Measurements from ENCODE around the gene SLC4A4. TPM values are rescaled to one million over a fixed set of nuclear protein-coding genes. Genes with fewer than 3 reads are reported as not detected.

SLC4A4 gene
- total and polyA plus RNA-seq, 4 donors, result 3.0 to 36.7 (median 8.2) TPM

GRCh38 chr4:71440612-71441011 is 101.8 kb downstream of the SLC4A4 start:
- no peak overlapping the region for H3K9ac ChIP-seq (ENCODE audit: low read depth in 1 of 2, low read length in 2 of 2)
- no peaks in the 10 kb centered on the region for H3K27me3 ChIP-seq (ENCODE audit: control insufficient read depth in 4 of 4, insufficient read depth in 4 of 4, low read length in 3 of 4)
- H3K4me3 ChIP-seq (ENCODE audit: low read depth in 1 of 3, low read length in 3 of 3), result no peak overlapping the region
- H3K27ac ChIP-seq (ENCODE audit: low read depth in 1 of 2, low read length in 2 of 2), result peak overlapping the region in 1 of 2 donors; percentile 63
- DNase-seq (ENCODE audit: low spot score), result no peak
- H3K36me3 ChIP-seq (ENCODE audit: control insufficient read depth in 4 of 4, insufficient read depth in 3 of 4, low read depth in 1 of 4, low read length in 3 of 4), result no peaks in the 10 kb centered on the region
- H3K9me3 ChIP-seq (ENCODE audit: control insufficient read depth in 4 of 4, low read length in 3 of 4), result no peaks in the 10 kb centered on the region
- 63% methylated on average over 2 of the region's 2 CpGs for WGBS
- H3K4me1 ChIP-seq (ENCODE audit: control insufficient read depth in 4 of 4, insufficient read depth in 4 of 4, low read length in 3 of 4), result peaks cover 0 to 25% (median 16%) of the 10 kb centered on the region in 4 donors
- TF ChIP-seq HNF4A (conservative IDR thresholded peaks at IDR 0.05) (peak; percentile 4 to 7), HNF4G (IDR thresholded peaks at IDR 0.05) (no peak), MAX (IDR thresholded peaks at IDR 0.05) (no peak), GABPA (IDR thresholded peaks at IDR 0.05 in 1 of 2, conservative IDR thresholded peaks at IDR 0.05 in 1 of 2) (no peak), RAD21 (IDR thresholded peaks at IDR 0.05) (peak in 1 of 2 donors; percentile 17)

GRCh38 chr4:71441186-71442169 is 102.7 kb downstream of the SLC4A4 start:
- no peak for DNase-seq (ENCODE audit: low spot score)
- no peak overlapping the region for H3K4me3 ChIP-seq (ENCODE audit: low read depth in 1 of 3, low read length in 3 of 3)
- TF ChIP-seq FOXA1 (IDR thresholded peaks at IDR 0.05) (no peak), CTCF (IDR thresholded peaks at IDR 0.05; ENCODE audit: low read depth, low read length, missing input control) (no peak), ZBTB33 (IDR thresholded peaks at IDR 0.05) (no peak), NR2F2 (IDR thresholded peaks at IDR 0.05) (no peak), YY1 (IDR thresholded peaks at IDR 0.05) (no peak), RAD21 (IDR thresholded peaks at IDR 0.05) (no peak), GABPA (IDR thresholded peaks at IDR 0.05 in 1 of 2, conservative IDR thresholded peaks at IDR 0.05 in 1 of 2) (no peak), HNF4A (conservative IDR thresholded peaks at IDR 0.05) (peak in 1 of 2 donors; percentile 34), SP1 (IDR thresholded peaks at IDR 0.05) (peak; percentile 18), TAF1 (conservative IDR thresholded peaks at IDR 0.05) (no peak)
- no peaks in the 10 kb centered on the region for H3K9me3 ChIP-seq (ENCODE audit: control insufficient read depth in 4 of 4, low read length in 3 of 4)
- peaks cover 3 to 32% (median 19%) of the 10 kb centered on the region in 4 donors for H3K4me1 ChIP-seq (ENCODE audit: control insufficient read depth in 4 of 4, insufficient read depth in 4 of 4, low read length in 3 of 4)
- peak overlapping the region in 1 of 2 donors; percentile 27 for H3K9ac ChIP-seq (ENCODE audit: low read depth in 1 of 2, low read length in 2 of 2)
- H3K36me3 ChIP-seq (ENCODE audit: control insufficient read depth in 4 of 4, insufficient read depth in 3 of 4, low read depth in 1 of 4, low read length in 3 of 4), result no peaks in the 10 kb centered on the region
- H3K27me3 ChIP-seq (ENCODE audit: control insufficient read depth in 4 of 4, insufficient read depth in 4 of 4, low read length in 3 of 4), result no peaks in the 10 kb centered on the region
- peak overlapping the region; percentile 57 to 63 for H3K27ac ChIP-seq (ENCODE audit: low read depth in 1 of 2, low read length in 2 of 2)
- 25% methylated on average over 5 of the region's 5 CpGs for WGBS

GRCh38 chr4:71442336-71442735 is 103.5 kb downstream of the SLC4A4 start:
- H3K9ac ChIP-seq (ENCODE audit: low read depth in 1 of 2, low read length in 2 of 2), result no peak overlapping the region
- H3K9me3 ChIP-seq (ENCODE audit: control insufficient read depth in 4 of 4, low read length in 3 of 4), result no peaks in the 10 kb centered on the region
- H3K4me3 ChIP-seq (ENCODE audit: low read depth in 1 of 3, low read length in 3 of 3), result no peak overlapping the region
- H3K36me3 ChIP-seq (ENCODE audit: control insufficient read depth in 4 of 4, insufficient read depth in 3 of 4, low read depth in 1 of 4, low read length in 3 of 4), result no peaks in the 10 kb centered on the region
- no peak for DNase-seq (ENCODE audit: low spot score)
- H3K27me3 ChIP-seq (ENCODE audit: control insufficient read depth in 4 of 4, insufficient read depth in 4 of 4, low read length in 3 of 4), result no peaks in the 10 kb centered on the region
- H3K4me1 ChIP-seq (ENCODE audit: control insufficient read depth in 4 of 4, insufficient read depth in 4 of 4, low read length in 3 of 4), result peaks cover 4 to 39% (median 27%) of the 10 kb centered on the region in 4 donors
- WGBS, result 83% methylated on average over 3 of the region's 3 CpGs
- TF ChIP-seq REST (IDR thresholded peaks at IDR 0.05), result no peak
- TF ChIP-seq ATF3 (IDR thresholded peaks at IDR 0.05), result no peak
- TF ChIP-seq RAD21 (IDR thresholded peaks at IDR 0.05), result no peak
- no peak for TF ChIP-seq JUND (IDR thresholded peaks at IDR 0.05)
- TF ChIP-seq RXRA (IDR thresholded peaks at IDR 0.05), result no peak
- TF ChIP-seq HNF4A (conservative IDR thresholded peaks at IDR 0.05), result no peak
- no peak for TF ChIP-seq GABPA (IDR thresholded peaks at IDR 0.05 in 1 of 2, conservative IDR thresholded peaks at IDR 0.05 in 1 of 2)
- no peak for TF ChIP-seq EGR1 (IDR thresholded peaks at IDR 0.05; ENCODE audit: low read depth in 2 of 2)
- TF ChIP-seq FOXA1 (IDR thresholded peaks at IDR 0.05), result no peak
- H3K27ac ChIP-seq (ENCODE audit: low read depth in 1 of 2, low read length in 2 of 2), result no peak overlapping the region

Measured in liver (tissue), 9 donors.